ENCODE measurements around the gene SENP2.

DNA sequence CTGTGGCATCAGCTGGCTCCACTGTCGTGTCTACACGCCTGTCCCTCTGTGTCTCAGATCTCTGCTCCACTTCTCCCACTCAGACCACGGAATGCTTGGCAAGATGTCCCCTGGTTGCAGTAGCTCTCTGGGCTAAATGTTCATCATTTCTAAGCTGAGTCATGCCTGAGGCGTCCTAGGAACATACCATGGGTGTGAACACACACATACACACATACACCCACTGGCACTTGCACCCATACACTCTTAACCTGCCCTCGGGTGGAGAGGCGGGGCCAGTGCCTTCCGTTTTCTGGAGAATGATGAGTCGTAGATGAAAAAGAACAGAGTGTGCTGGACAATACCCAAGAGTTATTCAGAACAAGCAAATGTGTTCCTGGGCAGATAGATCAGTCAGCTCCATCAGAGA is 72.4 kb downstream of the SENP2 start:
- no peak for TF ChIP-seq POLR2A (IDR thresholded peaks at IDR 0.05)
- TF ChIP-seq, protein P1, sequence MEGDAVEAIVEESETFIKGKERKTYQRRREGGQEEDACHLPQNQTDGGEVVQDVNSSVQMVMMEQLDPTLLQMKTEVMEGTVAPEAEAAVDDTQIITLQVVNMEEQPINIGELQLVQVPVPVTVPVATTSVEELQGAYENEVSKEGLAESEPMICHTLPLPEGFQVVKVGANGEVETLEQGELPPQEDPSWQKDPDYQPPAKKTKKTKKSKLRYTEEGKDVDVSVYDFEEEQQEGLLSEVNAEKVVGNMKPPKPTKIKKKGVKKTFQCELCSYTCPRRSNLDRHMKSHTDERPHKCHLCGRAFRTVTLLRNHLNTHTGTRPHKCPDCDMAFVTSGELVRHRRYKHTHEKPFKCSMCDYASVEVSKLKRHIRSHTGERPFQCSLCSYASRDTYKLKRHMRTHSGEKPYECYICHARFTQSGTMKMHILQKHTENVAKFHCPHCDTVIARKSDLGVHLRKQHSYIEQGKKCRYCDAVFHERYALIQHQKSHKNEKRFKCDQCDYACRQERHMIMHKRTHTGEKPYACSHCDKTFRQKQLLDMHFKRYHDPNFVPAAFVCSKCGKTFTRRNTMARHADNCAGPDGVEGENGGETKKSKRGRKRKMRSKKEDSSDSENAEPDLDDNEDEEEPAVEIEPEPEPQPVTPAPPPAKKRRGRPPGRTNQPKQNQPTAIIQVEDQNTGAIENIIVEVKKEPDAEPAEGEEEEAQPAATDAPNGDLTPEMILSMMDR (IDR thresholded peaks at IDR 0.05), result no peak
